ENCODE data around the gene PRKCH.

DNA sequence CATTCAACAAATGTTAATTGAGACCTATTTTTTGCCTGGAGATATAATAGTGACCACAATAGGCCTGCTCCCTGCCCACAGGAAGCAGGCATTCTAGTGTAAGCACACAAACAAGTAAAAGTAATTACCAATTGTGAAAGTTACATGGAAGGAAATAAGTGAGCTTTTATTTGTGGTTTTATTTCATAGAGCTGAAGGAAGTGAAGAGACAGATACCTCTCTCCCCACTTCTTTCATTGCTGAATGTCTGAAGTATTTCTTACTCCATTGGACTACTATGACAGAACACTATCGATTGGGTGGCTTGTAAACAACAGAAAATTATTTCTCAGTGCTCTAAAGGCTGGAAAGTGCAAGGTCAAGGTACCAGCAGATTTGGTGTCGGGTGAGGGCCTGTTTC is 183.5 kb downstream of the PRKCH start:
- TF ChIP-seq, protein P1, sequence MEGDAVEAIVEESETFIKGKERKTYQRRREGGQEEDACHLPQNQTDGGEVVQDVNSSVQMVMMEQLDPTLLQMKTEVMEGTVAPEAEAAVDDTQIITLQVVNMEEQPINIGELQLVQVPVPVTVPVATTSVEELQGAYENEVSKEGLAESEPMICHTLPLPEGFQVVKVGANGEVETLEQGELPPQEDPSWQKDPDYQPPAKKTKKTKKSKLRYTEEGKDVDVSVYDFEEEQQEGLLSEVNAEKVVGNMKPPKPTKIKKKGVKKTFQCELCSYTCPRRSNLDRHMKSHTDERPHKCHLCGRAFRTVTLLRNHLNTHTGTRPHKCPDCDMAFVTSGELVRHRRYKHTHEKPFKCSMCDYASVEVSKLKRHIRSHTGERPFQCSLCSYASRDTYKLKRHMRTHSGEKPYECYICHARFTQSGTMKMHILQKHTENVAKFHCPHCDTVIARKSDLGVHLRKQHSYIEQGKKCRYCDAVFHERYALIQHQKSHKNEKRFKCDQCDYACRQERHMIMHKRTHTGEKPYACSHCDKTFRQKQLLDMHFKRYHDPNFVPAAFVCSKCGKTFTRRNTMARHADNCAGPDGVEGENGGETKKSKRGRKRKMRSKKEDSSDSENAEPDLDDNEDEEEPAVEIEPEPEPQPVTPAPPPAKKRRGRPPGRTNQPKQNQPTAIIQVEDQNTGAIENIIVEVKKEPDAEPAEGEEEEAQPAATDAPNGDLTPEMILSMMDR (IDR thresholded peaks at IDR 0.05), result no peak
- TF ChIP-seq POLR2A (IDR thresholded peaks at IDR 0.05), result no peak
